GM19395 (cell line): ENCODE measurements around the gene SGO1.
A peak's percentile ranks its signal among the peaks of the same experiment; 100 is the strongest.

ENCODE experiments used
- ATAC-seq: cut with Tn5 transposase; IDR thresholded peaks from one replicate; pipeline ENCODE4 v1.9.1; 2021; ENCODE audit warnings: mild to moderate bottlenecking, moderate library complexity; ENCODE audit not compliant: unreplicated experiment

The SGO1 gene

DNA sequence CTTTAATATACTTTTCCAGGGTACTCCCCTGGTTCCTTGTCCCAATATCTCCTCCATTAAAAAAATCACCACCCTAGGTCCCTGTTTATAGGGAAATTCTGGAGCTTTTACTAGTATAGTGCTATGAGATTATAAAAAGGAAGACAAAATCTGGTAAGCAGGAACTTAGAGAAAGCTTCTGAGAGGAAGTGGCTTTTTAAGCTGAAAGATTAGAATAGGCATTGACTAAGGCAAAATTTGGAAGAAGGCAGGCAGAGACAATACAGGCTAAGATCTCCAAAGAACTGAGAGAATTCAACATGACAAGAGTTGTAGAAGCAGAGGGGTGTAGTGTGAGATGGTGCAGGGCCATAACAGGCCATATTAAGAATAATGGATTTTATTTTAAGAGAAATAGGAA is 25.8 kb downstream of the SGO1 start:
- no peak for ATAC-seq

DNA sequence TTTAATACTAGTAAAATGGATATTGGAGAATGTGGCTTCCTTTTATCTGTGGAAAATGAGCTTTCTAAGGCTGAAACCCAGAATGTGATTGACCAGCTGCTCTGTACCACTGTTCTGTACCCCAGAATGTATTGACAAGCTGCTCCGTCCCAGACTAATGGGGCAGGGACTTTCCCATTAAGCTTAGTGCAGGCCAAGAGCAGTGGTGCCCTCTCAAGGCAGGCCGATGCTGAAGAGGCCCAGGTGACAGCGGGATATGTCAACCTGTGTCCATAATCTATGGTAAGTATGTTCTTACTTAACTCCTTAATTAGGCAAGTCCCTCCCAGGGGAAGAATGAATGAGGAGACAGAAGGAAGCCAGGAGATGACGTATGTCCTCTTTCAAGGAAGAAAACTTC is 31.1 kb downstream of the SGO1 start:
- no peak for ATAC-seq

DNA sequence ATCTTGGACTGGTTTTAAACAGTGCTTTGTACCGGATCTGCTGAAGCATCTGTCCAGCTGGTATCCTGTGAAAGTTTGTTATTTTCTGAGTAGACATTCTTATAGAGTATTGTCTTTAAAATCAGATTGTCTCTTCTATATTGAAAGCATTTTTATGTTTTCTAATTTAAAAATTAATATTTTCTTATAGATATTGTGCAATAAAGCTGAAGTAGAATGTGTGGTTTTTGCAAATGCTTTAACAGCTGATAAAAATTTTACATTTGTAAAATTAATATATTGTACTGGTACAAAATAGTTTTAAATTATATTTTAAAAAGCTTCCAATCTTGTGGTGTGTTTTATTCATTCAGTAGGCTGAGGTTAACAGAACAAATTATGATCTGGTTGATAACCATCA is 31.9 kb downstream of the SGO1 start:
- ATAC-seq = no peak

DNA sequence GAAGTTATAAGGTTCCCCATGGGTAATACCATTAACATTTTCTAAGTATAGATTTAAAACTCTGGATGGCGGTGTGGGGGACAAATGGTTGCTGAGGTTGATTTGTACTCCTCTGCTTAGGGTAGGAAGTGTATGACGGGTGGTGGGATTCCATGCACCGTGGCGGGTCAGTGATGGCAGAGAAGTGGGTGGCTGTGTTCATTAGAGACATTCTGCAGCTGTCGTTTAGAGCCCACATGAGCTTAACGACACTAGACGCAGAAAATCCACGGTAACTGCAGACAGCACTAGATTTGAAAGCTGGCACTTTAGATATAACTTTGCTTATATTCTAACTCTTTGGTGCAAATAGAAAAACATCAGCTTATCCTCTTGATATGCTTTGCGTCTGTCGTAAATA is 37.5 kb downstream of the SGO1 start:
- no peak for ATAC-seq

DNA sequence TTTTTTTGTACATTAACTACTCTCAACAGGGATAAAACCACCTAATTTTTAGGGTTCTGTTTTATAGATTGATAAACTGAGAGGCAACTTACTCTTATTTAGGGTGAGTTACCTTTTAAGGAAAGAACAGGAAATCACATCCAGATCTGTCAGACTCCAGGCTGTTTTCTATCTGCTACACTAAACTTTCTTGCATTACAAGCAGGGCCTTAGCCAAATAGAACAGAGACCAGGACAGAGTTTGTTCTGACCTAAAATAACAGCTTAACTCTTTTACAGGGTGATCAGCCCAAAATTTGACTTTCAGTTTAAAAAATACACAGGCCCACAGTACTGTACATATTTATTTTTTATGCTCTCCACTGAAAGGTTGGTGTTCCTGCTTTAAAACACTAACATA is 38.6 kb downstream of the SGO1 start:
- ATAC-seq = no peak

DNA sequence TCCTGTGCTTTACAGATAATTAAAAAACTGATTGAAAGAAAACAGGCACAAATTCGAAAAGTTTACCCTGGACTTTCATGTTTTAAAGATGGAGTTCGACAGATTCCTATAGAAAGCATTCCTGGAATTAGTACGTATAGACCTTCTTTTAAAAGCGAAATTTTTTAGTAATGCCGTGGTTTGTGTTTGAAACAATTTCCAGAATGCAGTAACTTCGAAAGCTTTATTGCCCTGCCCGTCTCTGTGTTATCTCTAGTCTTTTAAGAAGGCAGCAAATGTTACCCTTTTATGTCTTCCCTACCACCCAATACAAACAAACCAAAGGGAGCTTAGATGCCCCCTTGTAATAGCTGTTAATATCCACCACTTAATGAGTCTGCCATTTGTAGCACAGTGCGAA is 39.7 kb downstream of the SGO1 start:
- no peak for ATAC-seq

DNA sequence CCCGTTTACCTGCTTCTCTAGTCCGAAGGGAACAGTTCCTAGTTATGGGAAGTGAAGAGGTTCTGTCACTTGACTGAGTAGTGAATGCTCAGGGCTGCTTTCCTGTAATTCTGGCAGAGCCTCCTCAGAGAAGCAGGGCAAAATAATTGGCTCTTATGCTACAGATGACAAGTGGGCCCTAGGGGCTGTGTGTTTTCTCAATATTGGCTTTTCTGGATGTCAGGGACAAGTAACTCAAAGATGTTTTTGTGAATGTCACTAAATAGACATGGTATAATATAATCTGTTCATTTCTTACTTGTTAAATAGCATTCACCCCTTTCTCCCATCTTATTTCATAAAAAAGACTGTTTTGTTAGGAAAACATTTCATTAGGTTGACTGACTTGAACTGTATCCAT is 40.1 kb downstream of the SGO1 start:
- ATAC-seq = no peak

DNA sequence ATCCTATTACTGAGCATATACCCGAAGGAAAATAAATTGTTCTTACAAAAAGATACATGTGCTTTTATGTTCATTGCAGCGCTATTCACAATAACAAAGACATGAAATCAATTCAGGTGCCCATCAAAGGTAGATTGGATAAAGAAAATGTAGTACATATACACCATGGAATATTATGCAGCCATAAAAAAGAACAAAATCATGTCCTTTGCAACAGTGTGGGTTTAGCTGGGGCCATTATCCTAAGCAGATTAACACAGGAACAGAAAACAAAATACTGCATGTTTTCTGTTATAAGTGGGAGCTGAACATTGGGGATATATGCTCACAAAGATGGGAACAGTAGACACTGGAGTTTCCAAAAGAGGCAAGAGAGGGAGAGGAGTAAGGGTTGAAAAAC is 42.5 kb downstream of the SGO1 start:
- ATAC-seq = no peak

DNA sequence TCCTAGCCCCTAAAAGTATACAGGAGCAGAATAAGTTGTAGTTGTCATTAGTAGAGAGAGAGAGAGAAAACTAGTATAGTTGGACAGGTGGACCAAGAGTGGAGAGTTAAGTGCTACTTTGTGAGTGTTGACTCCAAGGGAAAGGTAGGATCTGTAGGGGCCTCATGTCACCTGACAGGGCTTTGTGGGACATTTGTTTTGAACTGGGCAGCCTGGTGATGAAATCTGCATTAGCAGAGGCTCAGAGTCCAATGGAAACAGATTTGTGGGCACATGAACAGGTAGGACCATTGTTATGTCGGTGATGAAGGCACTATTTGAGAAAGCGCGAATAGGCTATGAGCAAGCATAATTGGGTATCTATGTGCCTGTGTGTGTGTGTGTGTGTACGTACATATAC is 43.5 kb downstream of the SGO1 start:
- no peak for ATAC-seq

DNA sequence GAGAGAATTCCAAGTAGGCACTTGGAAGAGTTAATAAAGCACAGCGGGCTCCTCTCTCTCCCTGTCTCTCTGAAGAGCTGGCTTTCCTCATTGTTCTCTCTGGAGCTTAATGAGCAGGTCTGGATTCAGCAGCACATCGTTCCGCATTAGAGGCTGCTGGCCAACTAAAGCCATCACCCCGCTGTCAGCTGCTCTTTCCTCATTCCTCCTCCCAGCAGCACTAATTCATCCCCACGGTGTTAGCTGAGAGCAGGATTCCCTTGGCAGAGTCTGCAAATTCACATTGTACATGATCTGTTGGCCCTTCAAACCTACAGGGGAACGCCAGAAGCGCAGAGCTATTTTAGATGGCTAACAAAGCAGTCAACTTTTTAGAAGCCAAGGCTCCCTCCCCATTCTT is 44.2 kb downstream of the SGO1 start:
- no peak for ATAC-seq

DNA sequence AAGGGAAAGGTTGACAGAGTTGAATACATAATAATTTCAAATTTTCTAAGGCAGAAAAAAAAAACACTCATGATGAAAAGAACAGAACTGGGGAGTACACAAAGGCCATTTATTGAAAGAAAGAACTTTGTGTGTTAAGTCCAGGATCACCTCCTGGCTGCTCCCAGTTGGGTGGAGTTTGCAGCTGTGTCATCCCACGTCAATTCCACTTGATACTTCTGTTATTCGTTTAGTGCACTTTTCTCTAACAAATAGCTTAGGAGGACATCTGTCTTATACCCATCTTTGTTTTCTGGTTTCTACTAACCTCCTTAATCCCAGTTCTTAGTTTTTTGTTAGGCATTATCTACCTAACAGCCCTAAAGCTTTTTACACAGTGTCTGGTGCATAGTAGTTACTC is 44.7 kb downstream of the SGO1 start:
- no peak for ATAC-seq

DNA sequence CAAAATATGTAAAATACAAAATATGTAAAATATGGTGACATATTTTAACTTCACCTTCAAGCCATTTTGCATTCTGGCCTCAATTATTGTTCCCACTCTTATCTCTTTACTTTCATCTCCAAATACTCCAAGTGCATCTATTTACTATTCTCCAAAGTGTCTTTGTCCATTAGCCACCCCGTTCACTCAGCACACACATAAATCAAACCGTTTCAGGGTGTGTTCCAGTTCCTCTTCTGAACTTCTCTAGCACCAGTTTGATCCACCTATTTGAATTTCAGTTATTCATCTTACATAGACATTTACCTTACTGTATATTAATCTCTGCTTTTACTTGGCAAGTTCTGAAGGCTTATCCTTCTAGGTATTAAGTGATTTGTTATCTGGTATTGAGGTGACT is 45.1 kb downstream of the SGO1 start:
- ATAC-seq = no peak

DNA sequence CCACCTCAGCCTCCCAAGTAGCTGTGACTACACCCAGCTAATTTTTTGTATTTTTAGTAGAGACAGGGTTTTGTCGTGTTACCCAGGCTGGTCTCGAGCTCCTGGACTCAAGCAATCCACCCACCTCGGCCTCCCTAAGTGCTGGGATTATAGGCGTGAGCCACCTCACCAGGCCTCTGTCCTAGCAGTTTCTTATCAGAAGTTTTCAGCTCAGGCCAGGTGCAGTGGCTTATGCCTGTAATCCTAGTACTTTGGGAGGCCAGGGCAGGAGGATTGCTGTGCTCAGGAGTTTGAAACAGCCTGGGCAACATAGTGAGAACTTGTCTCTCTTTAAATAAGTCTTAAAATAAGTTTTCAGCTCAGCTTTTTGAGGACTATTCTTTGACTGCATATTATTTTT is 48.4 kb downstream of the SGO1 start:
- no peak for ATAC-seq

DNA sequence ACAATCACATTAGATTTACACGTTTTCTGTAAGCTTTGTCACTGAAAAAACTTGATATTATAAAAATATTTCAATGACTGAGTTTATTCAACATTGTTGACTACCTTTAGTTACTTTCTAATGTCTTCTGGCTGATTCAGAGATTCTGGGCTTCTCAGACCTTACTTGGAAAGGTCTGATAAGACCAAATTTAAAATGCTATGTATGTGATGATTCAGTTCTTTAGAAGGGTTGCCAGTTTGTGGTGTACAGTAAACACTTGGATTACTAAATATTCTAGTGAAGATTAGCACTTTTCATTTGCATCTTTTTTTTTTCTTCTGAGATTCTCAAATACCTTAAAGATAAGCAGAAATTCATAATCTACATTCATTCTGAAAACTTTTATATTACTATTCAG is 49.8 kb downstream of the SGO1 start:
- ATAC-seq = no peak

DNA sequence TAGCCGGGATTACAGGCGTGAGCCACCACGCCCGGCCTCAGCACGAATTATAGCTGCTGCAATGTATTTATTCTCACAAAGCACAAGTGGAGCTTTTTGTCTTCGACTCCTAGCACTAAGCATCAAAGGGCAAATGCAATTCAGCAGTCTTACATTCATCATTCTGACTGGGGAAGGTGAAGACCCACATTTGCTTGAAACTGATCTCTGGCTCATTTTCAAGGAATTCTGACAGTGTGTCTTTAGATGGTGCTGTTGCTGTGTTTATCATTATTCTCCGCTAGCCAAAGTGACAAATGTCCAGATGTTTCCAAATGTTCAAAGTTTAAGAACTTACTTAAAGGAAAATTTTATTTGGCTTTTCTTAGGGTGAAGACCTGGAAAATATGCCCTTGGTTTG is 55.9 kb downstream of the SGO1 start:
- ATAC-seq = no peak

DNA sequence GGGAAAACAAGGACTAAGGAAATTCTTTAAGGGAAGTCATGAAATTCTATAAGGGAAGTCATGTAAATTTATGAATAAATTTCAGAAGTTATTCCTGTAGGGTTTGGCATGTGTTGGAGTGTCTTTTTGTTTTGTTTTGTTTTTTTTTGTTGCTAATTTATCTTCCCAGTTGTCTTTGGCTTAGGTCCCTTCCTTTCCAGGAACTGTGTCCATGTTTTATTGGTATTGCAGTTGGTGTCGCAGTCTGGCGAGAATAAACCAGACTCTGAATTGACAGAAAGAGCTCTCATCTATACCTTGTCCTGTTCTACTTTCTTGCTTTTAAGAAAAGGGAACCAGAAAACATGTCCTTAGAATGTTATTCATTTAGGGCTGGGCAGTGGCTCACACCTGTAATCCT is 57.6 kb downstream of the SGO1 start:
- no peak for ATAC-seq

DNA sequence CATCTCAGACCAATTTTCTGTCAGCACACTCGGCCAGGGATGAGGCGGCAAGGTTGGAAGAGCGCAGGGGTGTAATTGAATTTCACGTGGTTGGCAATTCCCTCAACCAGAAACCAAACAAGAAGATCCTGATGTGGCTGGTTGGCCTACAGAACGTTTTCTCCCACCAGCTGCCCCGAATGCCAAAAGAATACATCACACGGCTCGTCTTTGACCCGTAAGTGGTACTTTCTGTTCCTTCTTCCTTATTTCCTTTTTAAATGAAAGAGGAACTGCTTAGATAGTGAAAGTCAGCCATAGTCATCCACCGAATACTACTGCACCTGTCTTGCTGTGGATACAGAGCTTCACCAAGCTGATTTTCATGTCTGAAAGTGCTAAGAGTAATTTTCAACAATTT is 60.1 kb downstream of the SGO1 start:
- peak; percentile 100 for ATAC-seq

DNA sequence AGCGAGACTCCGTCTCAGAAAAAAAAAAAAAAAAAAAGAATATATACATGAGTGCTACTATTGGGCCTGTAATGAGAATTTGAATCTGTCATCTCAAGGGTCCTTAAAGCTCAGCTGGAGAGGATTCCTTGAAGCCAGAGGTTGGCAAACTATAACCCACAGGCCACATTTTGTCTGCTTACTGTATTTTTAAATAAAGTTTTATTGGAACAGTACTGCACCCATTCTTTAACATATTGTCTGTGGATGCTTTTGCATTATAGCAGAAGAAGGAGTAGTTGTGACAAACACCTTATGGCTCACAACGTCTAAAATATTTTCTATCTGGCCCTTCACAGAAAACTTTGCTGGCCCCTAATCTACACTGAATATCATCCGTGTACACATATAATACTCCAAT is 60.7 kb downstream of the SGO1 start:
- ATAC-seq = no peak

DNA sequence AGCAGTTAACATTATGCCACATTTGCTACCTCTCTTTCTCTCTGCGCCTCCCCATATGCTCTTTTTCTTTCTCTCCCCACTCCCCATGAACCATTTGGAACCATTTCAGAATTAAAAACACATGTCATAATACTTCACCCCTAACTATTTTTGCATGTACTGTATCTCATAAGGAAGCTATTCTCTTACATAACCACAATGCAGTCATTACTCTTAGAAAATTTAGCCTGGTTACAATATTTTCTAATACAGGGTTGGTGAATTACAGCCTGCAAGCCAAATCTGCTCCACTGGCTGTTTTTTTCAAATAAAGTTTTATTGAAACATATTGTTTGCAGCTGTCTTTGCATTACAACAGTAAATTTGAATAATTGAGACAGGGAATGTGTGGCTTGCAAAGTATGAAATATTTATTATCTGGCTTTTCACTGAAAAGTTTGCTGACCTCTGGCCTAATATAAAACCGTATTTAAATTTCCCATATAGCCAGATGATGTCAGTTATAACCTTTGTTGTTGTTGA is 62.8 kb downstream of the SGO1 start:
- ATAC-seq = no peak

DNA sequence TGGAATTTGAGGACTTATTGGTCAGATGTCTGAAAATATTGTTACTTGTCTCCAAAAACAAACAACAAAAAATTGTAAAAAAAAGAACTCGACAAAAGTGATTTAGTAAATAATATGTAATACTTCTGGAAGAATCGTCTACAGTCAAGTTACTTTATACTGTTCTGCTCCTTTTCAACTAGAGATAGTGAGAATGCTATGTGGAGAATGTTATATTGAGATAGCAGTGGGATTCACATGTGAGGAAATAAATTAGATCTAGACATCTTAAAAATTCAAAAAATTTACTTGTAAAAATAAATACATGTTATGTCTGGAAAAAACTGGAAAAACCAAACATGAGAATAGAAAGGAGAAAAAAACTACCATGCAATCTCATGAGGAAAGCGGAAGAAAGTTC is 64.9 kb downstream of the SGO1 start:
- no peak for ATAC-seq
